Measurements from ENCODE around the gene ADRB2.
"Not testable (repeated sequence)": the region's sequence is repeated elsewhere in the genome, so short reads cannot be mapped to it uniquely, and the experiment has no call there.

The ADRB2 gene

DNA sequence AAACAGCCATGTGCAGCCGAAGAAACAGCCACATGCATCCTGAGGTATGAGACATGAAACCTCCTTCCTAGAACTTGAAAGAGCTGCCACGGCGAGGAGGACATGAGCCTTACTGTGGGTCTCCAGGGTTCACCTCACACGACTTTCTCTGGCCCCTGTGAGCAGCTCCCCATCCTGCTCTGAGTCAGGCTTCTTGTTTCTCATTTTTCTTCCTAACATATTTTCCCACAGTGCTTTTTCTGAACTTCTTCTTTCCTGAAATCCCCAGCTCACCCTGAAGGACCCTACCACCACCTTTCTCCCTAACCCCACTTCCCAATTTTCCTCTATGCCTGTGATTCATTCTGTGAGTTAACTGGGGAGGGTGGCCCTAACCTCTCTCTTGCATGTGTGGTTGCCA is 33.7 kb upstream of the ADRB2 start:
- H3K4me1 ChIP-seq (ENCODE audit: control insufficient read depth in 1 of 2, insufficient read depth in 2 of 2, low read length in 2 of 2) = no peaks in the 10 kb centered on the region
- no peak overlapping the region for H3K4me3 ChIP-seq (ENCODE audit: low read depth in 1 of 2, low read length in 2 of 2)
- no peaks in the 10 kb centered on the region for H3K36me3 ChIP-seq (ENCODE audit: control insufficient read depth in 1 of 2, insufficient read depth in 2 of 2, low read length in 2 of 2)
- H3K9me3 ChIP-seq (ENCODE audit: control insufficient read depth in 1 of 2, low read length in 2 of 2) = no peaks in the 10 kb centered on the region
- no peaks in the 10 kb centered on the region for H3K27me3 ChIP-seq (ENCODE audit: low read depth, low read length)
- no peak overlapping the region for H3K27ac ChIP-seq (ENCODE audit: low read length)

DNA sequence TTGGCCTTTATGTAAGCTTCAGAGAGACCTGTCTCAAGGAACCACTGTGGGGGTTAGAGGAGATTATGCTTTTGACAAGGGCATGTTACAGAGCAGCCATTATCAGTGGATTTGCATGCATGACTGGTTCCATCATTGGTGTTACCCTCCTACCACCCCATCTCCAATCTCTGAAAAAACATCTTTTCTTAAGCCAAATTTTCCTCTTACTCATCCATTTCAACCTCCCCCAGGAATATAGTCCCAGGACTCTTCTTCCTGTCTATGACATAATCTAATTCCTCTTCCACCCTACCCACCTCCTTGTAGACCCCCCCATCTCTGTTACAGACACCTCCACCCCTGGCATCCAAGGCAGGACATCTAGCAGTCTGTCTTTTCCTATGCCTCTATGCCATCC is 33.1 kb upstream of the ADRB2 start:
- H3K36me3 ChIP-seq (ENCODE audit: control insufficient read depth in 1 of 2, insufficient read depth in 2 of 2, low read length in 2 of 2) = no peaks in the 10 kb centered on the region
- H3K4me3 ChIP-seq (ENCODE audit: low read depth in 1 of 2, low read length in 2 of 2) = no peak overlapping the region
- H3K9me3 ChIP-seq (ENCODE audit: control insufficient read depth in 1 of 2, low read length in 2 of 2) = no peaks in the 10 kb centered on the region
- no peaks in the 10 kb centered on the region for H3K27me3 ChIP-seq (ENCODE audit: low read depth, low read length)
- H3K27ac ChIP-seq (ENCODE audit: low read length) = no peak overlapping the region
- H3K4me1 ChIP-seq (ENCODE audit: control insufficient read depth in 1 of 2, insufficient read depth in 2 of 2, low read length in 2 of 2) = no peaks in the 10 kb centered on the region

DNA sequence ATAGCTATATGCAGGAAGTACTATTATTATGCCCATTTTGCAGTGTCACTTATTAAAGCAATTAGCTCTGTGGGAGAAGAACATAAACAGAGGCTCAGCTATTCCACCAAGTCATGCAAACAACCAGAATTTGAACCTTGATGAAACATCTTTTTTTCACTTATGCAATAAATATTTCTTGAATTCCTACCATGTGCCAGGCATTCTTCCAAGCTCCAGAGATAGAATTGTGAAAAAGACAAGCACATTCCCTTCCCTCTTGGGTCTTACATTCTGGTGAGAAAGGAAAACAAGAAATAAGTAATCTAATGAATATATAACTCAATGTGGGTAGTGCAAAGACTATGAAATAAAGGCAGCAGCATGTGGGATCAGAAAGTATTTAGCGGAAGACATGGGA is 32.1 kb upstream of the ADRB2 start:
- Histone ChIP-seq H3K4me1 (ENCODE audit: control insufficient read depth in 1 of 2, insufficient read depth in 2 of 2, low read length in 2 of 2) (no peaks in the 10 kb centered on the region), H3K4me3 (ENCODE audit: low read depth in 1 of 2, low read length in 2 of 2) (no peak overlapping the region), H3K27me3 (ENCODE audit: low read depth, low read length) (no peaks in the 10 kb centered on the region), H3K36me3 (ENCODE audit: control insufficient read depth in 1 of 2, insufficient read depth in 2 of 2, low read length in 2 of 2) (no peaks in the 10 kb centered on the region), H3K27ac (ENCODE audit: low read length) (no peak overlapping the region), H3K9me3 (ENCODE audit: control insufficient read depth in 1 of 2, low read length in 2 of 2) (no peaks in the 10 kb centered on the region)

DNA sequence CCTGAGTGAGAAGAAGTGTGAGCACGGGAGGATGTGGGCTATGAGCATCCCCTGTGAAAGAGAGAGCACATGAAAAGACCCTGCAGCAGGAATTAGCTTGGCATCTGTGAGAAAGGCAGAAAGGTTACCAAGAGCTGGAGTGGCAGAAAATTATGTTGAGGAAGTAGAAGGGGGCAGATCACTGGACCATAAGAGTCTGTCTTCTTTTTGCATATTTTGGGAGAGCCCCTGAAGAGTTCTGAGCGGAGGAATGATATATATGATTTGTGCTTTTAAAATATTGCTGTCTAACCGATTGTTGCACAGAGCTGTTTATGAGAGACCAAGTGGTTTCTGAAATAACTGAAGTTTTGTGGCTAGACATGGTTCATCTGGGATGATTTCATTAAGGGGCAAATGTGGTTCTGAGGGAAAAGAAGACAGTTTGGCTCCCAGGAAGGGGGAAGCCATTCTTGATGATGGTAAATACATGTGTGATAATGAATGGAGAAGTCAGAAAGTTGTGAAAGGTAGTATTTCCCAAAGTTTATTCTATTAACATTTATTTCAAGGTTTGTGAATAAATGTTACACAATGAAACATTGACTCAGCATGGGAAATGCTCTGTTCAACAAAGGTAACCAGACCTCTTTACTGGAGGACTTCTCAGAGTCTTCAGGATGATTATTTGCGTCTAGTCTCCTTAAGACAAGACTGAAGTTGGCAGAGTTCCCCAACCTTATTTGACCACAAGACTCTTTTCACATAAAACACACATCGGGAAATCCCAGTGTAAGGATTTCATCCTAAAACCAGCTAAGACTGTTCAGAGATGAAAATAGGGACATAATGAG is 31.5 kb upstream of the ADRB2 start:
- Histone ChIP-seq H3K9me3 (ENCODE audit: control insufficient read depth in 1 of 2, low read length in 2 of 2) (no peaks in the 10 kb centered on the region), H3K4me1 (ENCODE audit: control insufficient read depth in 1 of 2, insufficient read depth in 2 of 2, low read length in 2 of 2) (no peaks in the 10 kb centered on the region), H3K27ac (ENCODE audit: low read length) (no peak overlapping the region), H3K4me3 (ENCODE audit: low read depth in 1 of 2, low read length in 2 of 2) (no peak overlapping the region), H3K27me3 (ENCODE audit: low read depth, low read length) (no peaks in the 10 kb centered on the region), H3K36me3 (ENCODE audit: control insufficient read depth in 1 of 2, insufficient read depth in 2 of 2, low read length in 2 of 2) (no peaks in the 10 kb centered on the region)

DNA sequence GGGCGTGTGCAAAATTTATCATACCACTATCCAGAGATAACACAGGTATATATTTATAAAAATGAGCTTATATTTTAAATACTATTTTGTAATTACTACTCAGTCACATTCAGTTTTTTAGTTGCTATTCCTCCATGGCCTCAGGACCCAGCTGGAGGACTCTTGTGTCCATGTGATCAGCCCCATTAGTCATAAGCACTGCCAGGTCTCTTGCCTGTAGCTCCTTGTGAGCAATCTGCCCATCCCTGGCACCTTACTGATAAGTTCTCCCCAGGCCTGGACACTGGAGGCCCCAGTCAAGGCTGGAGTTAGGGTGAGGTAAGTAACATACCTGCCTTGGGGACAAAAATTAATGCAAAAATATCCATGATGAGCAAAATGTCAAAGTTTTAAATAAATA is 29.5 kb upstream of the ADRB2 start:
- Histone ChIP-seq H3K27me3 (ENCODE audit: low read depth, low read length) (no peaks in the 10 kb centered on the region), H3K27ac (ENCODE audit: low read length) (no peak overlapping the region), H3K9me3 (ENCODE audit: control insufficient read depth in 1 of 2, low read length in 2 of 2) (no peaks in the 10 kb centered on the region), H3K4me3 (ENCODE audit: low read depth in 1 of 2, low read length in 2 of 2) (no peak overlapping the region), H3K36me3 (ENCODE audit: control insufficient read depth in 1 of 2, insufficient read depth in 2 of 2, low read length in 2 of 2) (no peaks in the 10 kb centered on the region), H3K4me1 (ENCODE audit: control insufficient read depth in 1 of 2, insufficient read depth in 2 of 2, low read length in 2 of 2) (no peaks in the 10 kb centered on the region)

DNA sequence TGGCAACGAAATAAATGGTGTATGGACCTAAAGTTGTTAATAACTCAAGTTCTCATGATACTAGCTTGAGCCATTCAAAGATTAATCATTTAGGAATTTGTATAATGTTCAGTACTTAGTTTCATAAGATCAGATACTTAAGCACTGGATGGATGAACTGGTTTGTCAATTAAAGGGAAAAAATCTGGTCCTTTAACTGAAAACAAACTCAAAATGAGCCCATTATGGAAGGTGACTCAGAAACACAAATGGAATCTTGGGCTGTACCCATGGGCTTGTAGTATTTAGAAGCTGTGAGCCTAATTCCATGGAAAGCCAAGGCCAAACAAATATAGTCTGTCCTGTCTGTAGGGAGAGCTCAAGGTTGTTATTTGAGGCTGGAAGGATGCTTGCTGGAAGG is 27.6 kb upstream of the ADRB2 start:
- Histone ChIP-seq H3K9me3 (ENCODE audit: control insufficient read depth in 1 of 2, low read length in 2 of 2) (no peaks in the 10 kb centered on the region), H3K27ac (ENCODE audit: low read length) (no peak overlapping the region), H3K27me3 (ENCODE audit: low read depth, low read length) (no peaks in the 10 kb centered on the region), H3K4me3 (ENCODE audit: low read depth in 1 of 2, low read length in 2 of 2) (no peak overlapping the region), H3K36me3 (ENCODE audit: control insufficient read depth in 1 of 2, insufficient read depth in 2 of 2, low read length in 2 of 2) (no peaks in the 10 kb centered on the region), H3K4me1 (ENCODE audit: control insufficient read depth in 1 of 2, insufficient read depth in 2 of 2, low read length in 2 of 2) (no peaks in the 10 kb centered on the region)

DNA sequence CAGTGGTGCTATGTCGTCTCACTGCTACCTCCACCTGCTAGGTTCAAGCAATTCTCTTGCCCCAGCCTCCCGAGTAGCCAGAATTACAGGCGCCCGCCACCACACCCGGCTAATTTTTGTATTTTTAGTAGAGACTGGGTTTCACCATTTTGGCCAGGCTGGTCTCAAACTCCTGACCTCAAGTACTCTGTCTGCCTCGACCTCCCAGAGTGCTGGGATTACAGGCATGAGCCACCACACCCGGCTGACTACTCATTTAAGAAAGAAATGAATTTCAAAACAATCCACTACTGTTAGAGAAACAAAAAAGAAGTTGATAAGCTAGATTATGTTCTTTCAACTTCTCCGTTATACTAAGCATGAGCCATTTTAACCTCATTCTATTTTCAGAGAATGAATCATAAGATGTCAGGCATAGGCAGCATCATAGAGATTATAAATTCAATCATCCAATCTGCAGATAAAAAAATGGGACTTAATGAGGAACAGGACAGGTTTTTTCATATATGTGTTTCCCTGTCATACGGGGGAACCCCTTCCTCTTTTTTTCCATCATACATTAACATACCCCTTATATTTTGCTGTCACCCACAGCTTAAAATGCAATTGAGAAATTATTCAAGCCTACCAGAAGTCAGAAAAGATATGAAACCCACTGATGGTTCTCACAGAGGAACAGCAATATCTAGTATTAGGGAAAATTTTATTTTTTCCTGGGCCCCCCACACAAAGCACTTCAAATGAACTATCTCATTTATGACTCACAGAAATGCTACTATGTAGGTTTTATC is 26.5 kb upstream of the ADRB2 start:
- Histone ChIP-seq H3K27ac (ENCODE audit: low read length) (no peak overlapping the region), H3K4me3 (ENCODE audit: low read depth in 1 of 2, low read length in 2 of 2) (no peak overlapping the region)

DNA sequence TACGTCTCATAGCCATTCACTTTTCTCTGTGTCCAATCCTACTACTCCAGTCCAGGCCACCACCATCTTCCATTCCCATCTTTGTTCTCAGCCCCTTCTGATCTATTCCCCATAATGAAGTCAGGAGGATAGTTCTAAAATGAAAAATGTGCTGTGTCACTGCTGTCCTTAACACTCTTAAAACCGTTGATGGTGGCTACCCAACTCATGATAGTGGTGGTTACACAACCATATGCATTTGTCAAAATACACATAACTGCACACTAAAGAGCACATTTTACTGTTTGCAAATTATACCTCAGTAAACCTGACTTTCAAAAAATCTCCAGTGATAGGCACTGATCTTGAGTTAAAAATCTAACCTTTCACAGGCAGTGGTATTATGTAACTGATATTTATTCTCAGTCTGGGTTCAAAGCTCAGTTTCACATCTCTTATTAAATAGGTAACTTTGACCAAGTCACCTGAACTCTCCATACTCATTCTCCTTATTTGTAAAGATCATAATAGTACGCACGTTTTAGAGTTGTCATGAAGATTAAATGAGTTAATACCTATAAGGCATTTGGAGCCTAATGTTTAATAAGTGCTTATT is 24.6 kb upstream of the ADRB2 start:
- Histone ChIP-seq H3K27ac (ENCODE audit: low read length) (no peak overlapping the region), H3K27me3 (ENCODE audit: low read depth, low read length) (no peaks in the 10 kb centered on the region), H3K9me3 (ENCODE audit: control insufficient read depth in 1 of 2, low read length in 2 of 2) (no peaks in the 10 kb centered on the region), H3K36me3 (ENCODE audit: control insufficient read depth in 1 of 2, insufficient read depth in 2 of 2, low read length in 2 of 2) (no peaks in the 10 kb centered on the region), H3K4me1 (ENCODE audit: control insufficient read depth in 1 of 2, insufficient read depth in 2 of 2, low read length in 2 of 2) (peaks cover 0 to 8% of the 10 kb centered on the region in 2 donors), H3K4me3 (ENCODE audit: low read depth in 1 of 2, low read length in 2 of 2) (no peak overlapping the region)

More for the DNA sequence above, 26.5 kb upstream of the ADRB2 start:
- Histone ChIP-seq H3K36me3 (ENCODE audit: control insufficient read depth in 1 of 2, insufficient read depth in 2 of 2, low read length in 2 of 2) (no peaks in the 10 kb centered on the region), H3K9me3 (ENCODE audit: control insufficient read depth in 1 of 2, low read length in 2 of 2) (no peaks in the 10 kb centered on the region), H3K27me3 (ENCODE audit: low read depth, low read length) (no peaks in the 10 kb centered on the region), H3K4me1 (ENCODE audit: control insufficient read depth in 1 of 2, insufficient read depth in 2 of 2, low read length in 2 of 2) (peaks cover 0 to under 1% of the 10 kb centered on the region in 2 donors)

DNA sequence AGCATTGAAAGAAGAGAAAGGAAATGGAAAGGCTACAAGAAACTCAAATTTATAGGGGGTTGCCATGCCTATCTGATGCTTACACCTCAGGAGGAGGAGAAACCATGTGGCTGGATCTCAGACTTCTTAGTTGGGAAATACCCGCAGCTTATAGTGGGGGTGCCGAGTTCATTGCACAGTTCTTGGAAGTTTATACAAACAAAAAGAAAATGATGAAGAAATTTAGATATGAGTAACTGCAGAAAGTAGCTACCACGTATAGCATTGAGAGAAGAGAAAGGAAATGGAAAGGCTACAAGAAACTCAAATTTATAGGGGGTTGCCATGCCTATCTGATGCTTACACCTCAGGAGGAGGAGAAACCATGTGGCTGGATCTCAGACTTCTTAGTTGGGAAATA is 23.0 kb upstream of the ADRB2 start:
- not testable (repeated sequence) for H3K27me3 ChIP-seq (ENCODE audit: low read depth, low read length); H3K9me3 ChIP-seq (ENCODE audit: control insufficient read depth in 1 of 2, low read length in 2 of 2); H3K27ac ChIP-seq (ENCODE audit: low read length); H3K36me3 ChIP-seq (ENCODE audit: control insufficient read depth in 1 of 2, insufficient read depth in 2 of 2, low read length in 2 of 2); H3K4me3 ChIP-seq (ENCODE audit: low read depth in 1 of 2, low read length in 2 of 2)
- H3K4me1 ChIP-seq (ENCODE audit: control insufficient read depth in 1 of 2, insufficient read depth in 2 of 2, low read length in 2 of 2) = peaks cover 0 to 11% of the 10 kb centered on the region in 2 donors

DNA sequence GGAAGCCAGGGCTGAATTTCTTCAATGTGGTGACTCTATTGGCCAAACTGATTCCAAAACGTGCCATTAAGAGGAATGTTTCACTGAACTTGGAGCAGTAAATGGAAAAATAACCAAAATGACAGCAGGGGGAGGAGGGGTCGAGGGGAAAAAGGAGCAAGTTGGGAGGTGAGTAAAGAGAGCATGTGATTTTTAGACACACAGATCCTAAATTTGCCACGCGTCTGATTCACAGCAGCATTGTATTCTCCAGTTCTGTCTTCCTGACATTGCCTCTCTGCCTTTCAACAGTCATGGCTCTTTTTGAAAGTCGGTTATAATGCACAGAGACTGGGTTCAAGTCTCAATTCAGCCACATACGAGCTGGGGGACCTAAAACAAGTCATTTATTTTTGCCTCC is 22.0 kb upstream of the ADRB2 start:
- Histone ChIP-seq H3K36me3 (ENCODE audit: control insufficient read depth in 1 of 2, insufficient read depth in 2 of 2, low read length in 2 of 2) (no peaks in the 10 kb centered on the region), H3K4me1 (ENCODE audit: control insufficient read depth in 1 of 2, insufficient read depth in 2 of 2, low read length in 2 of 2) (peaks cover 0 to 11% of the 10 kb centered on the region in 2 donors), H3K4me3 (ENCODE audit: low read depth in 1 of 2, low read length in 2 of 2) (no peak overlapping the region), H3K27ac (ENCODE audit: low read length) (no peak overlapping the region), H3K27me3 (ENCODE audit: low read depth, low read length) (no peaks in the 10 kb centered on the region), H3K9me3 (ENCODE audit: control insufficient read depth in 1 of 2, low read length in 2 of 2) (no peaks in the 10 kb centered on the region)
